ENCODE data around the gene SUN3. TPM values are rescaled to one million over a fixed set of nuclear protein-coding genes. Genes with fewer than 3 reads are reported as not detected.
"Not testable (repeated sequence)": the region's sequence is repeated elsewhere in the genome, so short reads cannot be mapped to it uniquely, and the experiment has no call there.

SUN3 gene
- total and polyA plus RNA-seq, 2 experiments from 2014 or later = 0.43 TPM; not detected in 1

GRCh38 chr7:47988496-47989386 is 40.2 kb downstream of the SUN3 start:
- no peaks in the 10 kb centered on the region for H3K27me3 ChIP-seq
- H3K4me3 ChIP-seq = no peak overlapping the region
- peak in 1 of 2 donors; percentile 16 for DNase-seq (ENCODE audit: low read depth in 1 of 2, low spot score in 1 of 2)
- TF ChIP-seq, protein P1, sequence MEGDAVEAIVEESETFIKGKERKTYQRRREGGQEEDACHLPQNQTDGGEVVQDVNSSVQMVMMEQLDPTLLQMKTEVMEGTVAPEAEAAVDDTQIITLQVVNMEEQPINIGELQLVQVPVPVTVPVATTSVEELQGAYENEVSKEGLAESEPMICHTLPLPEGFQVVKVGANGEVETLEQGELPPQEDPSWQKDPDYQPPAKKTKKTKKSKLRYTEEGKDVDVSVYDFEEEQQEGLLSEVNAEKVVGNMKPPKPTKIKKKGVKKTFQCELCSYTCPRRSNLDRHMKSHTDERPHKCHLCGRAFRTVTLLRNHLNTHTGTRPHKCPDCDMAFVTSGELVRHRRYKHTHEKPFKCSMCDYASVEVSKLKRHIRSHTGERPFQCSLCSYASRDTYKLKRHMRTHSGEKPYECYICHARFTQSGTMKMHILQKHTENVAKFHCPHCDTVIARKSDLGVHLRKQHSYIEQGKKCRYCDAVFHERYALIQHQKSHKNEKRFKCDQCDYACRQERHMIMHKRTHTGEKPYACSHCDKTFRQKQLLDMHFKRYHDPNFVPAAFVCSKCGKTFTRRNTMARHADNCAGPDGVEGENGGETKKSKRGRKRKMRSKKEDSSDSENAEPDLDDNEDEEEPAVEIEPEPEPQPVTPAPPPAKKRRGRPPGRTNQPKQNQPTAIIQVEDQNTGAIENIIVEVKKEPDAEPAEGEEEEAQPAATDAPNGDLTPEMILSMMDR (IDR thresholded peaks at IDR 0.05; ENCODE audit: low read depth, low read length) = peak; percentile 50
- peaks cover 9% of the 10 kb centered on the region for H3K4me1 ChIP-seq (ENCODE audit: low read depth)
- H3K9me3 ChIP-seq (ENCODE audit: low read depth) = no peaks in the 10 kb centered on the region
- H3K36me3 ChIP-seq = no peaks in the 10 kb centered on the region
- no peak overlapping the region for H3K27ac ChIP-seq

GRCh38 chr7:47982610-47983009 is 46.3 kb downstream of the SUN3 start:
- Histone ChIP-seq H3K4me1 (ENCODE audit: low read depth) (peaks cover 6% of the 10 kb centered on the region), H3K36me3 (peaks cover 3% of the 10 kb centered on the region), H3K4me3 (no peak overlapping the region), H3K9me3 (ENCODE audit: low read depth) (no peaks in the 10 kb centered on the region), H3K27ac (peak overlapping the region; percentile 7), H3K27me3 (no peaks in the 10 kb centered on the region)
- no peak for DNase-seq (ENCODE audit: low read depth in 1 of 2, low spot score in 1 of 2)
- TF ChIP-seq, protein P1 (IDR thresholded peaks at IDR 0.05; ENCODE audit: low read depth, low read length) = no peak

GRCh38 chr7:47980648-47981047 is 48.3 kb downstream of the SUN3 start:
- not testable (repeated sequence) for H3K9me3 ChIP-seq (ENCODE audit: low read depth); H3K4me3 ChIP-seq; DNase-seq (ENCODE audit: low read depth in 1 of 2, low spot score in 1 of 2); H3K4me1 ChIP-seq (ENCODE audit: low read depth); H3K27me3 ChIP-seq; H3K27ac ChIP-seq
- H3K36me3 ChIP-seq = peaks cover 21% of the 10 kb centered on the region

DNA sequence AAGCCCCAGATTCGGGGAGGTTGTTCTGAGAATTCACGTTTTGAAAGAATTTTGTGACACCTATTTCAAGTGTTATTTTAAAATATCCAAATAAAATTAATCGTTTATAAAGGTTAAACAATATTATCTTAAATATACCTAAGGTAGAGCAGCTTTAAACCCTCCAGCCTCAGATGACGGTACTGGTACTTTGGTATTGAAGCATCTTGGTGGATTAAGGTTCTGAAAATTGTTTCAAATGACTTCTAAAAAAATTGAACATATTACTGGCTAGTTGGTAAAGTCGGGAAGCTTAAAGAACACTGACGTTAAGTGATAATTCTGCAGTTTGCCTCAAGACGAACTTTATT is 49.1 kb downstream of the SUN3 start:
- H3K36me3 ChIP-seq = peaks cover 26% of the 10 kb centered on the region
- H3K4me3 ChIP-seq = peak overlapping the region; percentile 34
- no peaks in the 10 kb centered on the region for H3K27me3 ChIP-seq
- peaks cover 6% of the 10 kb centered on the region for H3K4me1 ChIP-seq (ENCODE audit: low read depth)
- peak overlapping the region; percentile 74 for H3K27ac ChIP-seq
- H3K9me3 ChIP-seq (ENCODE audit: low read depth) = no peaks in the 10 kb centered on the region
- DNase-seq (ENCODE audit: low read depth in 1 of 2, low spot score in 1 of 2) = no peak
- TF ChIP-seq, protein P1 (IDR thresholded peaks at IDR 0.05; ENCODE audit: low read depth, low read length) = no peak

DNA sequence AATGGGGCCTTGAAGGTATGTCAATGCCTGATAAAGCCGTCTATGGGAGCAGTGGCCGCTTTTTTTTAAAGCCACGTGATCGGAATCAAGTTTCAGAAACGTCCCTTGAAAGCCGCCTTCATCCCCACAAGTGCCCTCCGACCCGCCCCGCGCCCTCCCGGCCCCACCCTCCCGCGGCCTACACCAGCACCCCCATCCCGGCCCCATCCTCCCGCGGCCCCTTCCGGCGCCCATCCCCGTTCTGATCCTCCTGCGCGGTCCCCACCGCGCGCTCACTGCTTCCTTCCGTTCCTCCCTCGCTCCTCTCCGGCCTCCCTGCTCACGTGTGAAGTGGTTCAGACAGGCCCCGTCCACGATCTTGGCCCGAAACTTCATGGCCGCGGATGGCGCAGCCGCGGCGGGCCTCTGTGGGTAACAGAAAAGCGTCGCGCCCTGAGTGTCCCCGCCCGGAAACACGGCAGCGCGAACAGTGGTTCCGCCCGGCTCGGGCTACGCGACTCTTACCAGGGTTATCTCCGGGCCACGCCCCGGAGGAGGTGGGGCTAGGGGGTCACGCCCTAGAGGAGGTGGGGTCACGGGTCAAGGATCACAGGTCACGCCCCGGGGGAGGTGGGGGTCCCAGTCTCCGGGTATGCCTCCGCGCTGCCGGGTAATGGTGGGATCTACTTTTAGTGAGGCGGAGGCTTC is 49.6 kb downstream of the SUN3 start, which contains the start of gene HUS1:
Gene HUS1 (minus strand): TSS at position 471 of the 687 bp plus-strand sequence. CDS start 96 bp downstream, at position 375.
- H3K27ac ChIP-seq = peak within 1 kb of the TSS; percentile 74
- peaks cover 31% of the 10 kb centered on the region for H3K36me3 ChIP-seq
- H3K4me3 ChIP-seq = peak within 1 kb of the TSS; percentile 34
- H3K9me3 ChIP-seq (ENCODE audit: low read depth) = no peaks in the 10 kb centered on the region
- no peaks in the 10 kb centered on the region for H3K27me3 ChIP-seq
- peaks cover 6% of the 10 kb centered on the region for H3K4me1 ChIP-seq (ENCODE audit: low read depth)
- TF ChIP-seq, protein P1 (IDR thresholded peaks at IDR 0.05; ENCODE audit: low read depth, low read length) = no peak
- DNase-seq (ENCODE audit: low read depth in 1 of 2, low spot score in 1 of 2) = peak; percentile 93

GRCh38 chr7:47978790-47979144 is 50.1 kb downstream of the SUN3 start:
- H3K4me3 ChIP-seq = peak overlapping the region; percentile 34
- H3K27ac ChIP-seq = peak overlapping the region; percentile 74
- peaks cover 6% of the 10 kb centered on the region for H3K4me1 ChIP-seq (ENCODE audit: low read depth)
- no peak for DNase-seq (ENCODE audit: low read depth in 1 of 2, low spot score in 1 of 2)
- H3K9me3 ChIP-seq (ENCODE audit: low read depth) = no peaks in the 10 kb centered on the region
- no peaks in the 10 kb centered on the region for H3K27me3 ChIP-seq
- peaks cover 36% of the 10 kb centered on the region for H3K36me3 ChIP-seq
- TF ChIP-seq, protein P1 (IDR thresholded peaks at IDR 0.05; ENCODE audit: low read depth, low read length) = no peak
